HL-60 (cell line): ENCODE results near the gene TMCC3.
"Not testable (repeated sequence)": the region's sequence is repeated elsewhere in the genome, so short reads cannot be mapped to it uniquely, and the experiment has no call there.

ENCODE experiments used
- DNase-seq, 2 experiments: peaks; one replicate each; pipeline ENCODE4 v3.0.0-alpha.2; 2010 to 2020; ENCODE audit warnings: low read depth in 1 of 2, low spot score in 1 of 2
- H3K27ac ChIP-seq: fragments of 250-450 bp; sonication (Bioruptor Pico); replicated peaks from 2 replicates; pipeline ENCODE4 v1.5.1; 2020; ENCODE audit warnings: mild to moderate bottlenecking, moderate library complexity
- H3K27me3 ChIP-seq: fragments of 250-450 bp; sonication (Bioruptor Pico); 2 replicates; pipeline ENCODE4 v1.5.1; 2021; ENCODE audit warnings: mild to moderate bottlenecking, moderate library complexity; ENCODE audit not compliant: insufficient read depth, poor library complexity, severe bottlenecking
- H3K4me3 ChIP-seq: replicated peaks from 2 replicates; pipeline ENCODE4 v1.5.1; 2011; ENCODE audit warnings: mild to moderate bottlenecking, control low read depth, low read length; ENCODE audit not compliant: insufficient read depth
- GABPA ChIP-seq: IDR thresholded peaks from 2 replicates; pipeline ENCODE4 v1.6.1; 2012; ENCODE audit warnings: low read depth
- POLR2AphosphoS5 ChIP-seq: IDR thresholded peaks from 2 replicates; pipeline ENCODE4 v1.6.1; 2012; ENCODE audit warnings: low read depth
- SPI1 ChIP-seq: IDR thresholded peaks from 2 replicates; pipeline ENCODE4 v1.6.1; 2012; ENCODE audit warnings: low read depth, mild to moderate bottlenecking, borderline replicate concordance
- TF ChIP-seq, protein P1 (sequence below): IDR thresholded peaks from one replicate; pipeline ENCODE4 v1.5.1; 2011; ENCODE audit warnings: low read length, control low read depth, inconsistent platforms; ENCODE audit not compliant: insufficient read depth
- TF ChIP-seq, protein P2 (sequence below): IDR thresholded peaks from 2 replicates; pipeline ENCODE4 v1.6.1; 2012; ENCODE audit warnings: low read depth; ENCODE audit not compliant: insufficient replicate concordance

The TMCC3 gene

DNA sequence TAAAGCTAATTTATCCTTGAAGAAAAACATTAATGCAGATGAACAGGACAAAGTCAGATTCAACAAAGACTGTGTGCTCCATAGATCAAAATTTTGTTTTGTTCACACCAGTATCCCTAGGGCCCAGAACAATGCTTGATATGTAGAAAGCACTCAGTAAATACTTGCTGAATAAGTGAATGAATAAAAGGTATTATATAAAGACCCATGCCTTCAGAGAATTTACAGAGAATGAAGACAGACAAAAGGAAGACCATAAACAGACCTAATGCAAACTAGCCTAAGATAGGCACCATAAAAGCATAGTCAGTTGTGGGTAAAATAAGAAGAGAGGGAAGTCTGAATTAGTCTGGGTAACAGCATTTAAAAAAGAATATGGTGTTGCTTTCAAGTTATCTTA, 47.3 kb upstream of the TMCC3 start:
- no peak for TF ChIP-seq POLR2AphosphoS5
- no peak for TF ChIP-seq SPI1
- TF ChIP-seq, protein P1, sequence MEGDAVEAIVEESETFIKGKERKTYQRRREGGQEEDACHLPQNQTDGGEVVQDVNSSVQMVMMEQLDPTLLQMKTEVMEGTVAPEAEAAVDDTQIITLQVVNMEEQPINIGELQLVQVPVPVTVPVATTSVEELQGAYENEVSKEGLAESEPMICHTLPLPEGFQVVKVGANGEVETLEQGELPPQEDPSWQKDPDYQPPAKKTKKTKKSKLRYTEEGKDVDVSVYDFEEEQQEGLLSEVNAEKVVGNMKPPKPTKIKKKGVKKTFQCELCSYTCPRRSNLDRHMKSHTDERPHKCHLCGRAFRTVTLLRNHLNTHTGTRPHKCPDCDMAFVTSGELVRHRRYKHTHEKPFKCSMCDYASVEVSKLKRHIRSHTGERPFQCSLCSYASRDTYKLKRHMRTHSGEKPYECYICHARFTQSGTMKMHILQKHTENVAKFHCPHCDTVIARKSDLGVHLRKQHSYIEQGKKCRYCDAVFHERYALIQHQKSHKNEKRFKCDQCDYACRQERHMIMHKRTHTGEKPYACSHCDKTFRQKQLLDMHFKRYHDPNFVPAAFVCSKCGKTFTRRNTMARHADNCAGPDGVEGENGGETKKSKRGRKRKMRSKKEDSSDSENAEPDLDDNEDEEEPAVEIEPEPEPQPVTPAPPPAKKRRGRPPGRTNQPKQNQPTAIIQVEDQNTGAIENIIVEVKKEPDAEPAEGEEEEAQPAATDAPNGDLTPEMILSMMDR: no peak
- TF ChIP-seq, protein P2, sequence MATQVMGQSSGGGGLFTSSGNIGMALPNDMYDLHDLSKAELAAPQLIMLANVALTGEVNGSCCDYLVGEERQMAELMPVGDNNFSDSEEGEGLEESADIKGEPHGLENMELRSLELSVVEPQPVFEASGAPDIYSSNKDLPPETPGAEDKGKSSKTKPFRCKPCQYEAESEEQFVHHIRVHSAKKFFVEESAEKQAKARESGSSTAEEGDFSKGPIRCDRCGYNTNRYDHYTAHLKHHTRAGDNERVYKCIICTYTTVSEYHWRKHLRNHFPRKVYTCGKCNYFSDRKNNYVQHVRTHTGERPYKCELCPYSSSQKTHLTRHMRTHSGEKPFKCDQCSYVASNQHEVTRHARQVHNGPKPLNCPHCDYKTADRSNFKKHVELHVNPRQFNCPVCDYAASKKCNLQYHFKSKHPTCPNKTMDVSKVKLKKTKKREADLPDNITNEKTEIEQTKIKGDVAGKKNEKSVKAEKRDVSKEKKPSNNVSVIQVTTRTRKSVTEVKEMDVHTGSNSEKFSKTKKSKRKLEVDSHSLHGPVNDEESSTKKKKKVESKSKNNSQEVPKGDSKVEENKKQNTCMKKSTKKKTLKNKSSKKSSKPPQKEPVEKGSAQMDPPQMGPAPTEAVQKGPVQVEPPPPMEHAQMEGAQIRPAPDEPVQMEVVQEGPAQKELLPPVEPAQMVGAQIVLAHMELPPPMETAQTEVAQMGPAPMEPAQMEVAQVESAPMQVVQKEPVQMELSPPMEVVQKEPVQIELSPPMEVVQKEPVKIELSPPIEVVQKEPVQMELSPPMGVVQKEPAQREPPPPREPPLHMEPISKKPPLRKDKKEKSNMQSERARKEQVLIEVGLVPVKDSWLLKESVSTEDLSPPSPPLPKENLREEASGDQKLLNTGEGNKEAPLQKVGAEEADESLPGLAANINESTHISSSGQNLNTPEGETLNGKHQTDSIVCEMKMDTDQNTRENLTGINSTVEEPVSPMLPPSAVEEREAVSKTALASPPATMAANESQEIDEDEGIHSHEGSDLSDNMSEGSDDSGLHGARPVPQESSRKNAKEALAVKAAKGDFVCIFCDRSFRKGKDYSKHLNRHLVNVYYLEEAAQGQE: no peak
- TF ChIP-seq GABPA: no peak
- no peak for DNase-seq
- Histone ChIP-seq H3K27ac (no peak overlapping the region), H3K27me3 (no peaks in the 10 kb centered on the region), H3K4me3 (no peak overlapping the region)

DNA sequence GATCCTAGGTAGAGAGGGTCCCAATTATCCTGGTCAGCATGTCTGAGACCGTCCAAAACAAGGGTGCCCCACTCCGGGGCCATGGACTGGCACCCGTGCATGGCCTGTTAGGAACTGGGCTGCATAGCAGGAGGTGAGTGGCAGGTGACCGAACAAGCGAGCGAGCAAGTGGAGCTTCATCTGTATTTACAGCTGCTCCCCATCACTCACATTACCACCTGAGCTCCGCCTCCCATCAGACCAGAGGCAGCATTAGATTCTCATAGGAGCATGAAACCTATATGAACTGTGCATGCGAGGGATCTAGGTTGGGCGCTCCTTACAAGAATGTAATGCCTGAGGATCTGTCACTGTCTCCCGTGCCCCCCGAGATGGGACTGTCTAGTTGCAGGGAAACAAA, 44.4 kb upstream of the TMCC3 start:
- no peak for TF ChIP-seq SPI1
- TF ChIP-seq GABPA: no peak
- TF ChIP-seq, protein P2: no peak
- no peak for TF ChIP-seq POLR2AphosphoS5
- TF ChIP-seq, protein P1: no peak
- DNase-seq: no peak
- no peak overlapping the region for H3K27ac ChIP-seq
- no peaks in the 10 kb centered on the region for H3K27me3 ChIP-seq
- H3K4me3 ChIP-seq: no peak overlapping the region

DNA sequence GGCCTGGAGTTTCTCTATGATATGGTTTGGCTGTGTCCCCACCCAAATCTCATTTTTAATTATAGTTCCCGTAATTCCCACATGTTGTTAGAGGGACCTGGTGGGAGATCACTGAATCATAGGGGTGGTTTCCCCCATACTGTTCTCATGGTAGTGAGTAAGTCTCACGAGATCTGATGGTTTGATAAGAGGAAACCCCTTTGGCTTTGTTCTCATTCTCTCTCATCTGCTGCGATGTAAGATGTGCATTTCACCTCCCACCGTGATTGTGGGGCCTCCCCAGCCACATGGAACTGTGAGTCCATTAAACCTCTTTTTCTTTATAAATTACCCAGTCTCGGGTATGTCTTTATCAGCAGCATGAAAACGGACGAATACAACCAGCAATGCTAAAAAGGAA, 42.5 kb upstream of the TMCC3 start:
- not testable (repeated sequence) for DNase-seq, H3K27ac ChIP-seq, H3K27me3 ChIP-seq, H3K4me3 ChIP-seq

DNA sequence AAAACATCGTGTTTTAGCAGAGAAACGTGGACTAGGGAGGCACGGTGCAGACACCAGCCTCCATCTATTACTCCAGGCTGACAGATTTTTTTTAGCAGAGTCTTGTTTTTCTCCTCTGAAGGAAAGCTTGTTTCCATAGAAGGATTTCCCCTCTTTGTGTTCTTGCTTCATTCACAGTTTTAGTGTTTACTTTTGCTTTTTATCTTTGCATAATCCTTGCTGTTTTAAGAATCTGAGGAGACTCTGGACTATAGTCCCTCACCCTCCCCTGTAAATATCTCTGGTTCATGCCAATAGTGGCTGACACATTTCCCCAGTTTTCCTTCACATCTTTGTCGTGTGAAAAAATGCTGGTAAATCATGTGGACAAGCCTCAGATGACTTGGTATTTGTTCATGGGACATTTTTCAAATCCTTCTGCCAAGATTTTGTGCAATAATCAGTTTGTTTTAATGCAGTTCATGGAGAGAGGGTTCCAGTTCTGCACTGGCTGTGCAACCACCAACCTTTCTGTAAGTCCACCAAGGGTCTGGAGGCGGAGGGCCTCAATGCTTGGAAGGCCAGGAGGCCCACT, 39.9 kb upstream of the TMCC3 start:
- TF ChIP-seq GABPA (no peak), SPI1 (no peak), POLR2AphosphoS5 (no peak)
- TF ChIP-seq, protein P1: no peak
- TF ChIP-seq, protein P2: no peak
- Histone ChIP-seq H3K27me3 (no peaks in the 10 kb centered on the region), H3K27ac (no peak overlapping the region), H3K4me3 (no peak overlapping the region)
- no peak for DNase-seq
